Small intestine (tissue), 7 donors: Measurements from ENCODE around the gene ELP5. TPM values are rescaled to one million over a fixed set of nuclear protein-coding genes. Genes with fewer than 3 reads are reported as not detected.

ENCODE experiments used
- DNase-seq, 2 donors: peaks; one replicate each; pipeline versions ENCODE4 v3.0.0 to v3.0.0-alpha.2; 2013
- FAIRE-seq: peaks from 2 replicates; lab custom pipeline; 2012; peaks lifted over from hg19 to GRCh38; lab: Jason Lieb, UNC
- H3K27ac ChIP-seq, 3 donors: one replicate each; pipeline ENCODE4 v1.5.1; 2013; ENCODE audit warnings: low read length in 2 of 3, mild to moderate bottlenecking in 2 of 3, control low read depth in 1 of 3, inconsistent platforms in 1 of 3, low read depth in 1 of 3, moderate library complexity in 1 of 3
- H3K27me3 ChIP-seq, 3 donors: one replicate each; pipeline ENCODE4 v1.6.1; 2013; ENCODE audit warnings: low read length in 3 of 3, inconsistent platforms in 1 of 3; ENCODE audit not compliant: control insufficient read depth in 3 of 3, insufficient read depth in 3 of 3
- H3K36me3 ChIP-seq, 3 donors: one replicate each; pipeline ENCODE4 v1.6.1; 2013; ENCODE audit warnings: low read length in 3 of 3, inconsistent platforms in 1 of 3, low read depth in 1 of 3, mild to moderate bottlenecking in 1 of 3, moderate library complexity in 1 of 3; ENCODE audit not compliant: control insufficient read depth in 3 of 3, insufficient read depth in 2 of 3
- H3K4me1 ChIP-seq, 3 donors: one replicate each; pipeline ENCODE4 v1.6.1; 2013; ENCODE audit warnings: low read length in 2 of 3, inconsistent platforms in 1 of 3, low read depth in 1 of 3, mild to moderate bottlenecking in 1 of 3, moderate library complexity in 1 of 3; ENCODE audit not compliant: control insufficient read depth in 3 of 3, insufficient read depth in 2 of 3
- H3K4me3 ChIP-seq, 3 donors: one replicate each; pipeline ENCODE4 v1.5.1; 2013; ENCODE audit warnings: low read length in 3 of 3, control low read depth in 1 of 3, inconsistent platforms in 1 of 3, low read depth in 1 of 3, mild to moderate bottlenecking in 1 of 3, moderate library complexity in 1 of 3
- H3K9me3 ChIP-seq, 2 donors: one replicate each; pipeline ENCODE4 v1.6.1; 2013; ENCODE audit warnings: low read depth in 1 of 2, low read length in 1 of 2; ENCODE audit not compliant: control insufficient read depth in 2 of 2, insufficient read depth in 1 of 2
- WGBS, 3 donors: extraction: QIAGEN DNeasy Blood & Tissue Kit; methylation state at CpG; one replicate each; pipeline ENCODE4 v1.1.7; 2013; 5-methylcytosine and 5-hydroxymethylcytosine counted together
- polyA plus RNA-seq, 4 donors: library from polyadenylated mRNA; stranded (reverse) in 3 of 4; unstranded in 1 of 4; fragments of 200-250 nt in 3 of 4; fragments of 120-200 nt in 1 of 4; gene quantifications; one replicate each; pipeline versions ENCODE4 v1.2.1 to v1.2.3, GENCODE V29; 2013
- donor health status: healthy with polysubstance abuse.
- donor health status: control.
- donor health status: control.
- donor health status: Bipolar disorder and iron deficiency.
- donor health status: healthy.

Gene ELP5
- polyA plus RNA-seq, 4 donors, result 31.3 to 84.6 (median 45.4) TPM

DNA sequence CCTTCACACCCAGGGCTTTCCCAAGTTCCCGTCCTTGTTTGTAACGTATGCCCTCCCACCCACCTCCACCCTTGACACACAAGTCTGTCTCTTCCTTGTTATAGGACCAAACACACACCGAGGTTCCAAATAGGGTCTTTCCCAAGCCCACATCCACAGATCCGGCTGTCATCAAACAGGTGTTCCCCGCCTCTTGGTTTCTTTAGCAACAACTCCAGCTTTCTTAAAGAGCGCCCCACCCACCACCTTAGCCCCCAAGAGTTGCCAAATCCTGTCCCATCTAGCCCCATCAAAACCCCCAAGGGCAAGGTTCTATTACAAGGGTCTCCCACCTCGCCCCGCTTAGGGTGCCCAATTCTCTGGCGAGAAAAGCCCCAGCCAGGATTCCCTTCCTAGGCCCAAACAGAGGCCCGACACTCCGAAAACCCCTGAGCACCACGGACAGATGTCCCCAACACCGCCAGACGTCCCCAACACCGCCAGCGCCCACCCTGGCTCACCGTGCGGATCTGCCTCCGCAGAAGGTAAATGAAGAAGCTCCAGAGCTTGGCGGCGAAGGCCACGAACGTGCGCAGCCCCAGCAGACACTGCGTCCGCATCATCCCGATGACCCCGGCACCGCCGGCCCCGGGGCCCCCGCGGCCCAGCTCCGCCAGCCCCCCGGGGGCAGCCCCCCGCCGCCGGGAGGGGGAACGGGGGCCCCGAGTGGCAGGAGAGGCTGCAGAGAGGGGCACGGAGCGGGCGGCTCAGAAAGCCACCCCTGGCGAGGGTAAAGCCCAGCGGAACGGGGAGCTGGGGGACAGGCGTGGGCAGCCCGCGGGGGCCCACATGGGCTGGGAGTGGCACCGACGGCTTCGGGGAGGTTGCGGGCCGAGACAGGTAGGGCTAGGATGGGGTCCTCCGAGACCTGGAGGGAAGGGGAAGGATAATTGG, 1.1 kb upstream of the ELP5 start:
- DNase-seq (peak in 1 of 2 donors; percentile 61), FAIRE-seq (no peak)
- no peaks in the 10 kb centered on the region for H3K27me3 ChIP-seq
- WGBS, 3 donors, result 0 to 1% (median 0%) methylated on average over 40 to 55 of the region's 55 CpGs
- peaks cover 0 to 41% (median 1%) of the 10 kb centered on the region in 3 donors for H3K36me3 ChIP-seq
- H3K4me1 ChIP-seq, result peaks cover 10 to 30% (median 11%) of the 10 kb centered on the region in 3 donors
- H3K4me3 ChIP-seq, result peak overlapping the region; percentile 79 to 95 (median 90)
- H3K27ac ChIP-seq, result peak overlapping the region; percentile 86 to 100 (median 100)
- no peaks in the 10 kb centered on the region for H3K9me3 ChIP-seq

DNA sequence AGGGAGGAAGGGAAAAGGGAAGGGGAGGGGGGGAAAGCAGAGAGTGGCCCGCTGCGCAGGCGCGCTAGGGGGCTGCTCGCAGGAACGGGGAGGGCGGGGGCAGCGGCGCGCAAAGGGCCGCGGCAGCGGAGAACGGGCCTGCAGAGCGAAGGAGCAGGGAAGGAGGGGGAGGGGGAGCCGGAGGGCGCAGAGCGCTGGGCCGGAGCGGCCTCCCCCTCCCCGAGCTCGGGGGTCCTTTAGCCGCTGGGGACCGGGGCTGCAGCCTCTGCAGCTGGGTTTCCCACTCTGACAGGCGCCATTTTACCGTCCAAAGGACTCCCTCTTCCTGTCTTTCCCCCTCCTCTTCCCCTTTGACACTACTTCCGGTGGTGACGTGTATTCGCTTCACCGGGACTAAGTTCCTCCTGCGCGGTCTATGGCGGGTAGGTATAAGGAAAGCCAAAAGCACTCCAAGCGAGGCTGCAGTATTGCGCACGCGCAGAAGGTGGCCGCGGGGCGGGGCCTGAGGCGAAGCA, 297 bp upstream of the ELP5 start, which contains the start of gene CTDNEP1:
Gene CTDNEP1, minus strand, starts transcription at position 74 of the 515 bp plus-strand sequence. CDS start 438 bp downstream, outside the sequence.
- 0 to 1% (median 1%) methylated on average over 18 to 41 of the region's 41 CpGs for WGBS, 3 donors
- peaks cover 0 to 41% (median 2%) of the 10 kb centered on the region in 3 donors for H3K36me3 ChIP-seq
- H3K4me1 ChIP-seq, result peaks cover 10 to 35% (median 11%) of the 10 kb centered on the region in 3 donors
- DNase-seq, result peak; percentile 100
- no peaks in the 10 kb centered on the region for H3K27me3 ChIP-seq
- no peaks in the 10 kb centered on the region for H3K9me3 ChIP-seq
- peak within 1 kb of the TSS; percentile 79 to 95 (median 90) for H3K4me3 ChIP-seq
- FAIRE-seq, result no peak
- H3K27ac ChIP-seq, result peak within 1 kb of the TSS; percentile 94 to 100 (median 100)

DNA sequence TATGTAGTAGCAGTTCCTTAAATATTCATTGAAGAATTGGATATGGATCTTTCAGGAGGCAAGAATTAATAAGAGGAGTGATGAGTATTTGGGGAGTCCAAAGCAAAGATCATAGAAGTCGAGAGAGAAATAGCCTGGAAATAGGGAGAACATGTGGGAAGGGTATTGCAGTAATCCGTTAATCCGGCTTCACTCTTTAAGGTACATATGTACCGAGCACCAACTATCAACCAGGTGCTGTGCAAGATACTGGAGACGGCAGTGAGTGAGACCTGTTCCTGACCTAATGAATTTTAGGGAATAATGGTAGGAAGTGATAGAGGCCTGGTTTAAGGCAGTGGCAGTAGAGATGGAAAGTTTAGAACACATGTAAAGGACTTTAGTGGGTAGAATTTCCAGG, 1.1 kb downstream of the ELP5 start:
- Histone ChIP-seq H3K27ac (peak overlapping the region; percentile 43 to 100 (median 94)), H3K27me3 (no peaks in the 10 kb centered on the region), H3K36me3 (peaks cover 0 to 49% (median 3%) of the 10 kb centered on the region in 3 donors), H3K9me3 (no peaks in the 10 kb centered on the region), H3K4me3 (peak overlapping the region in 2 of 3 donors; percentile 46 to 79), H3K4me1 (peaks cover 10 to 48% (median 11%) of the 10 kb centered on the region in 3 donors)
- FAIRE-seq, result no peak
- 18 to 58% (median 40%) methylated on average over 5 of the region's 5 CpGs for WGBS, 3 donors
- no peak for DNase-seq

DNA sequence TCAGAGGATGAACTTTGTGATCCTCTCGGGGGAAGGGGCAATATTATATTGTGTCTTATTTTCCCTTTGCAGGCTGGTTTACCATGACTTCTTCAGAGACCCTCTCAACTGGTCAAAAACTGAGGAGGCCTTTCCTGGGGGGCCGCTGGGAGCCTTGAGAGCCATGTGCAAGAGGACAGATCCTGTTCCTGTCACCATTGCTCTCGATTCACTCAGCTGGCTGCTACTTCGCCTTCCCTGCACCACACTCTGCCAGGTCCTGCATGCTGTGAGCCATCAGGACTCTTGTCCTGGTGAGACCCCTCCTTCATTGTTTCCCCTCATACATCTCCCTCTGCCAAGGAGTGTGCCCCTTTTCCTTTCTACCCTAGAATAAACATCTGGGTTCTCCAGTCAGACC, 2.5 kb downstream of the ELP5 start:
- FAIRE-seq, result no peak
- Histone ChIP-seq H3K9me3 (no peaks in the 10 kb centered on the region), H3K4me1 (peaks cover 6 to 51% (median 6%) of the 10 kb centered on the region in 3 donors), H3K4me3 (no peak overlapping the region), H3K27me3 (no peaks in the 10 kb centered on the region), H3K27ac (no peak overlapping the region), H3K36me3 (peaks cover 0 to 50% (median 3%) of the 10 kb centered on the region in 3 donors)
- no peak for DNase-seq
- WGBS, 3 donors, result 72 to 88% (median 79%) methylated on average over 4 of the region's 4 CpGs

DNA sequence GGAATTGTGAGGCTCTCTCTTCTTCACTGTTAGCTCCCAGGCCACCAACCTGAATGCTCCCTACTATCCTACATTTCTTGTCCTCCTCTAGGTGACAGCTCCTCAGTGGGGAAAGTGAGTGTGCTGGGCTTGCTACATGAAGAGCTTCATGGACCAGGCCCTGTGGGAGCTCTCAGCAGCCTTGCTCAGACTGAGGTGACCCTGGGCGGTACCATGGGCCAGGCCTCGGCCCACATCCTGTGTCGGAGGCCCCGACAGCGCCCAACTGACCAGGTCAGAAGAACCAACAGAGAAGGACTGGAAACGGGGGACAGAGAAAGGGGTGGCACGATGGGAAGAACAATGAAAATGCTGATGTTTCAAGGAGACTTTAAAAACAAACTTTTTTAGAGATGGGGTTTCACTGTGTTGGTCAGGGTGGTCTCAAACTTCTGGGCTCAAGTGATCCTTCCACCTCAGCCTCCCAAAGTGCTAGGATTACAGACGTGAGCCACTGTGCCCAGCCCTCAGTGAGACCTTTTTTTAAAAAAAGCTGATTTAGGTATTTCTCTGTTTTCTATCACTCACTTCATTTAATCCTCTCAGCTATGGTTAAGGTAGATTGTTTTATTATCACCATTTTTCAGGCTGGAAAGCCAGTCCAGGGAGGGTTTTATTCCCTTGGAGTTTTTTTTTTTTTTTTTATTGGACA, 4.9 kb downstream of the ELP5 start:
- peaks cover 0 to 46% (median 0%) of the 10 kb centered on the region in 3 donors for H3K4me1 ChIP-seq
- FAIRE-seq (no peak), DNase-seq (no peak)
- no peaks in the 10 kb centered on the region for H3K9me3 ChIP-seq
- H3K27me3 ChIP-seq, result peaks cover 0 to 3% (median 0%) of the 10 kb centered on the region in 3 donors
- WGBS, 3 donors, result 80 to 86% (median 85%) methylated on average over 8 of the region's 8 CpGs
- H3K27ac ChIP-seq, result peak overlapping the region in 2 of 3 donors; percentile 64 to 99
- peaks cover 0 to 63% (median 5%) of the 10 kb centered on the region in 3 donors for H3K36me3 ChIP-seq
- H3K4me3 ChIP-seq, result no peak overlapping the region

DNA sequence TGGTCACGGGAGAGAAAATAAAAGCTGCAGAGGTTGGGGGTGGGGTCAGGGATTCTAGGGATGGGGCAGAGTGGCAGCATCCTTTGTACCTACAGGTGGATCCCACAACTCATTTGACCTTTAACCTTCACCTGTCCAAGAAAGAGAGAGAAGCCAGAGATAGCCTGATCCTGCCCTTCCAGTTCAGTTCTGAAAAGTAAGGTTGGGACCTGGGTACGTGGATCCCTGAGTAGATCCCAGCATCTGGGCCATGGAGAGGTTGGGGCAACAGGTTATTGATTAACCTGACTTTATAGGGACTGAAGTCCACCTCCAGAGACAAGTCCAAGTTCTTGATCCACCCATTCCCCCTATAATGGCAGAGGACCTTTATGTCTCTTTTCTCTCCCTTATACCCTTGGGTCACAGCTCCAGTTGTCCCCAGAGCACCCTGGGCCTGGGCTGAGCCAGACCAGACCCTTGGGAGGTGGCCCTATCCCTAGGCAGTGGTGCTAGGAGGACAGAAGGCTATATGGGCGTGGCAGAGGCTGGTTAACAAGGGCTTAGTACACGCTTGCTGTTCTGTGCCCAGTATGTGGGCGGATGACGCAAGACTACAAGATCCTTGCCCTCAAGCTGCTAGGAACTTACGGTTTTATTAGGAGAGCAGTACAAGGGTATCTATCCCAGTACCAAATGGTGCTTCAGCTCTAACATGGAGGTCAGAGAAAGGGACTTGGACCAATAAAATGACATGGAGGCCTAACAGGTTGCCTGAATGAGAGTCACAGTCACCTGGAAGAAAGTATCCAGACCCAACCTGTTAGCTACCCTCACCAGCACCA, 6.9 kb downstream of the ELP5 start:
- Histone ChIP-seq H3K4me3 (peak overlapping the region in 2 of 3 donors; percentile 76 to 89), H3K27ac (peak overlapping the region; percentile 93 to 99 (median 99)), H3K9me3 (no peaks in the 10 kb centered on the region), H3K4me1 (peaks cover 0 to 48% (median 0%) of the 10 kb centered on the region in 3 donors), H3K36me3 (peaks cover 0 to 65% (median 5%) of the 10 kb centered on the region in 3 donors), H3K27me3 (peaks cover 0 to 6% (median 0%) of the 10 kb centered on the region in 3 donors)
- FAIRE-seq (no peak), DNase-seq (peak; percentile 97 to 99)
- 22 to 67% (median 37%) methylated on average over 7 of the region's 7 CpGs for WGBS, 3 donors

DNA sequence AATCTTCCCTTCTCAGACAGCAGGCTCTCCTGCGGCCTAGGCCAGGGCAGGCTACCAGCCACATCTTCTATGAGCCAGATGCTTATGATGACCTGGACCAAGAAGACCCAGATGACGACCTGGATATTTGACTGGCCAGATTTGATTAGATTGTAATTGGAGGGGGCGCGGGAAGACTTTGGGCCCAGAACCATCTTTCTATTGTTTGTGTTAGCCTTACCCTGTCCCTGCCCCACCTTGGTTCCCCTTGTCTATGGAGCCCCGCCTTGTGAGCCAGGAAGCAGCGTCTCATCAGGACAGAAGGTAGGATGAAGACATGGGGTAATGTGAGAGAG, 7.5 kb downstream of the ELP5 start:
- no peak for FAIRE-seq
- peaks cover 0 to 6% (median 0%) of the 10 kb centered on the region in 3 donors for H3K27me3 ChIP-seq
- H3K36me3 ChIP-seq, result peaks cover 0 to 61% (median 5%) of the 10 kb centered on the region in 3 donors
- H3K27ac ChIP-seq, result peak overlapping the region; percentile 93 to 99 (median 99)
- H3K4me3 ChIP-seq, result peak overlapping the region in 2 of 3 donors; percentile 76 to 89
- H3K4me1 ChIP-seq, result peaks cover 0 to 46% (median 0%) of the 10 kb centered on the region in 3 donors
- WGBS, 3 donors, result 27 to 63% (median 53%) methylated on average over 6 of the region's 6 CpGs
- no peaks in the 10 kb centered on the region for H3K9me3 ChIP-seq
- DNase-seq, result no peak
